Hematopoietic multipotent progenitor cell (in vitro differentiated cells): Measurements from ENCODE around the gene STARD5. TPM values are rescaled to one million over a fixed set of nuclear protein-coding genes. Genes with fewer than 3 reads are reported as not detected.

ENCODE experiments used
- DNase-seq, 3 donors: peaks; one replicate each; pipeline ENCODE4 v3.0.0-alpha.2; 2011 to 2015; ENCODE audit warnings: low read depth in 2 of 3, low spot score in 2 of 3
- total RNA-seq: library from RNA; depleted of rRNA; stranded (reverse); fragments of >200 nt; gene quantifications from one replicate; pipeline ENCODE4 v1.2.3, GENCODE V29; 2012

The STARD5 gene
- total RNA-seq, 1 donor = 4.3 TPM

DNA sequence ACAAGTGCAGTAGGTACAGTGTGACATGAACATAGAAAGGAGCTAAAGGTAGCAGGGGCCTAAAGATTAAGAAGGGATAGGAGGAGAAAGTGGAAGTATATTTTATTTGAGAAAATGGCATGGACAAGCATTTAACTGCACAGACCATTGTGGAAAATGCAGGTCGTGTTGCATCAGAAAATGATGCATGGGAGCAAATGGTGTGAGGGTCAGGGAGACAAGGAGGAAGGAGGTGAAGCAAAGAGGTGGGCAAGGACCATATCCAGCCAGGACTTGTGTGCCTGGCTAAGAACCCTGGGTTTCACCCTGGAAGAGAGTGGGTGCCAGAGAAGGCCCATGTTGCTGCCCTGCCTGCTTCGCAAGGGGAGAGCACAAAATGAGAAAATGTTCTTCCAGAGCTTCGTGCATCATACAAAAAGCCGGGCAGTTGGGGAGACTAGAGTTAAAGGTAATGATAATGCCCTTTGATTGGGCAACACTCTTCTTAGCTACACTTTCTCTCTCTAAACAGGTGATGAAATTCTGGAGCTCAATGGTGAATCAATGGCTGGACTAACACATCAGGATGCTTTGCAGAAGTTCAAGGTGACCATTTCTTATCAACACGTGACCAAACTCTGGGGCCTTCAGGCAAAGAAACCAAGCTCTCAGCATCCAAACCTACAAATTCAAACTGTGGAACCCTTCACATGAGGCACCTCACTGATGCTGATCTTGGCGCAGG is 45.5 kb downstream of the STARD5 start:
- no peak for DNase-seq

GRCh38 chr15:81277851-81278250 is 46.1 kb downstream of the STARD5 start:
- DNase-seq = no peak

DNA sequence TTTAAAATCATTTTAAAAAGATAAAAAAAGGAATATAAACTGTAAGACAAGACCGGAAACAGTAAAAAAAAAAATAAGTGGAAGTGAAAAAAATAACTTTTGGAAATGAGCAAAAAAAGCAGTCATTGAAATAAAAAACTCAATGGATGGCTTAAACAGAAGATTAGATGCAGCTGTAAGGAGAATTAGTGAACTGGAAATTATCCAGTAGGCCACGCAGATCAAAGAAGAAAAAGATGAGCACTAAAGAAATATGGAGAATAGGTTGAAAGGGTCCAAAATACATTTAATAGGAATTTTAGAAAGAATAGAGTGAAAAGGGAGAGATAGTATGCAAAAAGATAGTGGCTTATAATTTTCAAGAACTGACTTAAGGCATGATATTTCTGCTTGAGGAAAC is 47.0 kb downstream of the STARD5 start:
- no peak for DNase-seq

DNA sequence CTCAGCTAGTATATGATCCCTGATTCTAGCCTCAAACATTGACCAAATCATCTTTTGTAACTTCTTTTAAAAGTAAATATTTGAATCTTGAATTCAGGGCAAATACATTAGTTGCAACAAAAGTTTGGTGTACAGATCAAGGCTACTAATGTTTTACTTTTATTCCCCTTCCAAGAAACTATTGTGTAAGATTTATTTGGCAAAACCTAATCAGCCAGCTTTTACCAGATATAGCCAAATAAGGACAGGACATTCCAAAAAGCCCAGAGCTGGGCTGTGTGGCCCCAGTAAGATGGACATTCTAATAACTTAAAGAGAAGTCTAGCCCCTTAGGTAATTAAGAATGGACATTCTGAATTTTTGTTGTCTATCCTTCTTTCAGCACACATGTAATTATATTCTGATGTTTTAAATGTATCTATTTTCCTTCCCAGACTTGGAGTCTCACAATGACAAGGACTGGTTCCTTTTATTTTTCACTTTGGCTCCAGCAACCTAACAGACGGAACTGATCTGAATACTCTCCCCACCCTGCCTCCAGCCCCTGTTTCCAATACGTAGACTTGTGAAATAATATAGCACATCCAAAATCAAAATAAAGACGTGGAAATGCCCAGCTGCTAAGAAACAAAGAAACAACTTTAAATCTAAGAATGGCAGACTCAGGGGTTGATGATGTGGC is 48.1 kb downstream of the STARD5 start:
- DNase-seq = no peak

DNA sequence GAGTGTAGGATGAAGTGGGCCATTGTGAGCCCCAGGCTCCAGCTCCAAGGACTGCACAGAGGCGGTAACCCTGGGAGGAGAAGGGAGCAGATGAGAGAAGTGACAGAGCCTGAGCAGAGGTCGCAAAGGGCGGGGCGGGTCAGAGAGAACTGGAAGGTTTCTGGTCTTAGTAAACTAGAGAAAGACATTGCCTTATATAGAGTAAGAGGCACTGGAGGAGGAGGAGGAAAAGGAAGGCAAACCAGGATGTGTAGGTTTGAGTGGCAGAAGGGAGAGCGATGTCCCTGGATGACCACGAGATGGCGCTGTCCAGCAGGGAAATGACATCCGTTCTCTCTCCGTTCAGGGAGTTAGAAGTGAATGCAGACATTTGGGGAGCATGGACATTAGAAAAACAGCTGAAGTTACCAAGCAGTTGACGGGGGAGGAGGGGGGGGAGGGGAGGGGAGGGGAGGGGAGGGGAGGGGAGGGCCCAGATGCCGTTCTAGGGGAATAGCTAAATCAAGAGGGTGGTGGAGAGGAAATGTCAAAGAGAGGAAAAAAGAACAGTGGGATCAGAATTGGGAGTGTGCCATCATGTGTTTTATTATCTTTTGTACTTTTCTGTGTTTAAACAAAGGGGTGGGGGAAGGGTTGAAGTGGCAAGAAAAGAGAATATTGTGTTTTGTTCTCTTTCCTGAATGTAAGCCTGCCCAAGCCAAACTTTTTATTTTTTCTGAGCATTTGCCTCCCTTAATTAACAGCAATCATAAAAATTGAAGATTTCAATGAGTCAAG is 48.8 kb downstream of the STARD5 start:
- peak in 2 of 3 donors; percentile 81 to 91 for DNase-seq

GRCh38 chr15:81274255-81274654 is 49.7 kb downstream of the STARD5 start:
- DNase-seq = no peak

GRCh38 chr15:81273855-81274254 is 50.1 kb downstream of the STARD5 start:
- DNase-seq = no peak

GRCh38 chr15:81273200-81273599 is 50.7 kb downstream of the STARD5 start:
- DNase-seq = no peak

- no peak for DNase-seq
Measured at GRCh38 chr15:81271761-81272644, 51.9 kb downstream of the STARD5 start.

- no peak for DNase-seq
Measured at GRCh38 chr15:81270781-81271491, 53.0 kb downstream of the STARD5 start.

- no peak for DNase-seq
Measured at GRCh38 chr15:81270188-81270587, 53.8 kb downstream of the STARD5 start.

DNA sequence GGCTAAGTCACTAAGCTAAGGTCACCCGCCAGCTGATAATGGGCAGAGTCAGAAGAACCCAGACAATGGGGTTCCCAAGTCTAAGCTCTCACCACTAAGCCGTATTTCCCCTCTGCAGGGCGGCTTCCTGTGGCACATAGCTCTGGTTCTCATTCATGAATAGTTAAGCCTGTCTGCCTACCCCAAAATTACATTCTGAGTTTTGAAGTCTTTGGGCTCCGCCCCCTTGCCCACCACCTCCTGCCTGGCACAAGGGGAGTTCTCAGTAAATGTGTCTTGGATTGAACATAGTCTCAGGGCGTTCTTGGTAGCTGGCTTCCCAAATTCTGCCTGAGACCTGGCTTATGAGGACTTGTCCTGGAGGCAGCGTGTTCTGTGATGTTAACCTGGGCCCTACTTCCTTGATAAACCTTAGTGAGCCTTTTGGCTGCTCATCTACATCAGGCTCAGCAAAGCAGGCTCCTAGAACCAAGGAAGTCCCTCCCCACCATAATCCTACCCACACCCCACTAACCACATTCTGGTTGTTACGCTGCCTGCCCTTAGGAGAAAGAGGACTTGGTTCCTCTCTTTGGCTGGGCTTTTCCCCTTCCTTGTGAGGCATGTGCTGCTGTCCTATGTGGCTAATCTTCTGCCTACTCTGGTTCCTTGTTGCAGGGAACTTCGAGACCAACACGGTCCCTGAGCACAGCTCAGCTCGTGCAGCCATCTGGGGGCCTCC is 54.9 kb downstream of the STARD5 start:
- DNase-seq = peak in 1 of 3 donors; percentile 34

DNA sequence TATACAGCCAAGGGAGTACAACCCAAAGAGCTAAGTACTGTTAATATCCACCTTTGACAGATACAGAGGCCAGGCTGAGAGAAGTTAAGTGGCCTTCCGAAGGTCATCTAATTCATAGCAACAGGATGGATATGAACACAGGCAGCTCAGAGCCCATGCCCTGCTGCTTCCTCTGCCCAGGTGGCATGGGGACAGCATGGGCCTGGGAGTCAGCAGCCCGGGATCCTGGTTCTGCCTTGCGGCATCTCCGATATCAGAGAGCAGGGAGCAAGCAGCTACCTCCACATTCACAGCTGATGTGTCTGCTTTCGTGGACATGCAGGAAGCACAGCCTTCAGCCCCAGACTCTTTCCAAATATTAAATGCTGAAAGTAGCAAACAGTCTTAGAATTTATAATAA is 55.6 kb downstream of the STARD5 start:
- DNase-seq = no peak

DNA sequence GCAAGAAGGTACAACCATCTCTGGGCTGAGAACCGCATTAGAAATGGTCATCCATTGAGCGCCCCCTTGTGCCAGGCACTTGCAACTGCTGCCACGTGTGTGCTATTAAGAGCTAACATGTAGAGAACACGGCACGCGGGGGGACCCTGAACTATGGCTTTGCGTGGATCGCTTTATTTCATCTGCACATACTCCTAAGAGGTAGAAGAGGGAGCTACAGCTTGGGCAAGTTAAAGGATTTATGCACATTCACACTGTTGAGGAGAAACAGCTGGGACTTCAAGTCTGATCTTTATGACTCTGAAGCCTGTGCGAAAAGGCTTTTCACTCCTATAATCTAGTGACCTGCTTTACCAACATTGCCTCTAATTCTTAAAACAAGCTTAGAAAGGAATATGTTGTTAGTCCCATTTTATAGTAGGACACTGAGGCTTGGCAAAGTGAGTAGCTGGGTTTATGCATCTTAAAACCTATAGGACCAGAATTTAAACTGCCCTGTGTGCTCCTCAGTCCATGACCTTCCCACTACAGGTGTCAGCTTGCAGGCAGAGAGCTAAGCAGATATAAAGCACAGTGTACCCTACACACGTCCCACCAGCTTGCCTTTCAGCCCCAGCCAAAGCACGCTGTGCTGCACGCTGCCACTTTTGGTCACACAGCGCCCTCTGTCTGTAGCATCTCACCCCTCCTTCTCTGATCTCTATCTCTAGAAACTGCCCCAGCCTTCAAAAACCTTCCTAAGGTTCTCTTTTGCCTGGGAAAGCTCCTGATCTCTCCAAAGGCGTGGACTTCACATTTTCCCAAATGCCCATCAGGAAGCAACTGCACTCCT is 57.8 kb downstream of the STARD5 start:
- peak; percentile 57 to 89 (median 78) for DNase-seq

- no peak for DNase-seq
Measured at GRCh38 chr15:81265256-81265943, 58.5 kb downstream of the STARD5 start.

DNA sequence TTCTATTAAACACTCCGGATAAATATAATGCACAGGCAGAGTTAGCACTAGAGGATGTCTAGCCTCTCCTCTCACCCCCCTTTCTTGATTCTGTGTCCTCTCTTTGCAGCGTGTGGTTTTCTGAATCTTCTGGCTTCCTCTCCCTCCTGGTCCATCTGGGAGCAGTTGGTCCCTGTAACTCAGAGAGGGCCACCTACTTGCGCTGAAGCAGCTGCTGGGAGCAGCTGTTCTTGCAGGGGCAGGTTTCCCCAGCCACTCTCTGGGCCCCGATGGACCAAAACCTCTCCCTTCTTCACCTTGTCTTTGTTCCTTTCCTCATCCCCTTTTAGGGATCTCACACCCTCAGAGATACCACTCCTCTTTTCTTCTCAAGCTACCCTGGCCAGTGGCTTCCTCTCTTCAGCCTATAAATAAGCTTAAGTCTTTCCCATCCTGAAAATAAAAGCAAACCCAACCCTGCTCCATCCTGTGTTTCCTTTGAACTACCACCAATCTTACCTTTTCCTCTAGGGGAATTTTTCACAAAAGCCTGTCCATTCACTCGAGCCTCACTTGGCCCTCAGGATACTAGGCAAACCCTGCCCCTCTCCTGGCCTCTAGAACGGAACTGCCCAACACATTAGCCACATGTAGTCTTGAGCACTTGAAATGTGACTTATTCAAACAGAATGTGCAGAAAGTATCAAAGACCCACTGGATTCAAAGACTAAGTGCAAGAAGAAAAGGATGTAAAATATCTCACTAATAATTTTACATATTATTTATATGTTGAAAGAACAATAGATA is 59.7 kb downstream of the STARD5 start:
- DNase-seq = no peak

GRCh38 chr15:81263477-81263876 is 60.5 kb downstream of the STARD5 start:
- no peak for DNase-seq
